ENCODE measurements around the gene USP7. TPM values are rescaled to one million over a fixed set of nuclear protein-coding genes. Genes with fewer than 3 reads are reported as not detected.
A peak's percentile ranks its signal among the peaks of the same experiment; 100 is the strongest.

The USP7 gene
- total RNA-seq, 2 donors from 2014 or later: 60.2 to 84.9 TPM

DNA sequence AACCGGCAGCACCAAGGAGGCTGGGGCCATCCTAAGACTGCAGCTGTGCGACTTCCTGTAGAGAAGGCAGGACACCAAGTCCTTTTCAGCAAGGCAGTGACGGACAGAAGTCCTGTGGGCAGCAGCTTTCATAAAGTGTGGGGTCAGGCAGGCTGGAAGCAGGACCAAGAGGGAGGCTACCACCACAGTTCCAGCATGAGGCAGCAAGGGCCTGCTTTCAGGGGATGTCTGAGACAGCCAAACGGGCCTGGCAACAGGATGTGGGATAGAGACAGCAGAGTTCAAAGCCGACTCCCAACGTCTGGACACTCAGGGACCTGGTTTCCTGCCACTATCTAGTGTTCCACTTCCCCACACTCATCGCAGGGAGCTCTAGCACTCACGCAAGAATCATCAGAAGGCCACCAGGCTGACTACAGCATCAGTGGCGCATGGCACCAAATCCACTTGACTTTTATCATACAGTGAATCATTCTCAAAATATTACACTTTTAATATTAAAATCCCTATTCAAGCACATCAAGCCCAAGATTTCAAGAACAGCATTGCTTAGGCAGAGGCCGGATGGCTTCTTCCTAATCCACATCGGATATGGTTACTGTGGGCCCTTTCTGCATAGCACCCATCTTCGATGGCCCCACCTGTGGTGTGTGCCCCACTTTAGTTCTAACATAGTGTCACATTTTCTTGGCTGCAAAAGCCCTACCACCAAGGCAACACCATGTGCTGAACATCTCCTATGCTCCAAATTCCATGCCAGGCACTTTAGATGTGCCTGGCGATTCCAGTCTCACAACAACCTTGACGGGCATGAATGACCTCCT, 5.2 kb downstream of the USP7 start:
- H3K4me1 ChIP-seq (replicated peaks): peaks cover 21% of the 10 kb centered on the region
- no peak for DNase-seq (ENCODE audit: low spot score)
- H3K27me3 ChIP-seq (replicated peaks; ENCODE audit: insufficient read depth): no peaks in the 10 kb centered on the region
- TF ChIP-seq POLR2A (IDR thresholded peaks at IDR 0.05): no peak
- TF ChIP-seq POLR2AphosphoS5 (IDR thresholded peaks at IDR 0.05): no peak
- TF ChIP-seq, protein P1, sequence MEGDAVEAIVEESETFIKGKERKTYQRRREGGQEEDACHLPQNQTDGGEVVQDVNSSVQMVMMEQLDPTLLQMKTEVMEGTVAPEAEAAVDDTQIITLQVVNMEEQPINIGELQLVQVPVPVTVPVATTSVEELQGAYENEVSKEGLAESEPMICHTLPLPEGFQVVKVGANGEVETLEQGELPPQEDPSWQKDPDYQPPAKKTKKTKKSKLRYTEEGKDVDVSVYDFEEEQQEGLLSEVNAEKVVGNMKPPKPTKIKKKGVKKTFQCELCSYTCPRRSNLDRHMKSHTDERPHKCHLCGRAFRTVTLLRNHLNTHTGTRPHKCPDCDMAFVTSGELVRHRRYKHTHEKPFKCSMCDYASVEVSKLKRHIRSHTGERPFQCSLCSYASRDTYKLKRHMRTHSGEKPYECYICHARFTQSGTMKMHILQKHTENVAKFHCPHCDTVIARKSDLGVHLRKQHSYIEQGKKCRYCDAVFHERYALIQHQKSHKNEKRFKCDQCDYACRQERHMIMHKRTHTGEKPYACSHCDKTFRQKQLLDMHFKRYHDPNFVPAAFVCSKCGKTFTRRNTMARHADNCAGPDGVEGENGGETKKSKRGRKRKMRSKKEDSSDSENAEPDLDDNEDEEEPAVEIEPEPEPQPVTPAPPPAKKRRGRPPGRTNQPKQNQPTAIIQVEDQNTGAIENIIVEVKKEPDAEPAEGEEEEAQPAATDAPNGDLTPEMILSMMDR (IDR thresholded peaks at IDR 0.05): no peak
- H3K4me3 ChIP-seq: no peak overlapping the region
- no peaks in the 10 kb centered on the region for H3K36me3 ChIP-seq
- intact Hi-C loops (cut with DNase I): loop anchor here (10.0 kb wide), 1 partner anchor 164 kb away; the partner anchor contains the start of genes PMM2 and TMEM186
- H3K9me3 ChIP-seq: no peaks in the 10 kb centered on the region
- H3K27ac ChIP-seq: peak overlapping the region in 1 of 2 donors; percentile 38
- WGBS: 61% methylated on average over 14 of the region's 14 CpGs

DNA sequence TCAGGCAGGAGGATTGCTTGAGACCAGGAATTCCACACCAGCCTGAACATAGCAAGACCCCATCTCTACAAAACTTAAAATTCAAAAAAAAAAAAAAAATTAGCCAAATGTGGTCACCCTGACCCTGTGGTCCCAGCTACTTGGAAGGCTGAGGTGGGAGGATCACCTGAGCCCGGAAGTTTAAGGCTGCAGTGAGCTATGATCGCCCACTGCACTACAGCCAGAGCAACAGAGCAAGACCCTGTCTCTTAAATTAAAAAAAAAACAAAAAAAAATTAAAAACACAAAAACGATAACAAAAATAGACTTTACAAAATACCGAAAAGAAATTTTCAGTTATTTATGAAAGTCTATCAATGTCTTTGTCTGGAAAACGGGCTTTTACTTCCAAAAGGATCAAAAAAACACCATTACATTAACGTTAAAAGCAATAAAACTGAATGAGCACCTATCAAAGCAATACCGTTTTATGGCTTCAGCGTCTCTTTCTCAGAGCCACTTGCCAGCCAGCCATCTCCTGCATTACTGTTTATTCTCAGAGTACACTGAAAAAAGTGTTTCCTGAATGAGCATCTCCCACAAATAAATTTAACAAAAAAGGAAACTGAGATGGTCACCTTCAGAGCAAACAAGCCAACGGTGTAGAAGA, 6.1 kb downstream of the USP7 start:
- TF ChIP-seq POLR2A (IDR thresholded peaks at IDR 0.05): no peak
- Histone ChIP-seq H3K36me3 (no peaks in the 10 kb centered on the region), H3K9me3 (no peaks in the 10 kb centered on the region), H3K4me1 (replicated peaks) (peaks cover 21% of the 10 kb centered on the region), H3K27ac (no peak overlapping the region), H3K4me3 (no peak overlapping the region), H3K27me3 (replicated peaks; ENCODE audit: insufficient read depth) (no peaks in the 10 kb centered on the region)
- intact Hi-C loops (cut with DNase I): loop anchor here (10.0 kb wide), 1 partner anchor 163 kb away; the partner anchor contains the start of genes PMM2 and TMEM186
- DNase-seq (ENCODE audit: low spot score): no peak
- WGBS: 31% methylated on average over 9 of the region's 9 CpGs

DNA sequence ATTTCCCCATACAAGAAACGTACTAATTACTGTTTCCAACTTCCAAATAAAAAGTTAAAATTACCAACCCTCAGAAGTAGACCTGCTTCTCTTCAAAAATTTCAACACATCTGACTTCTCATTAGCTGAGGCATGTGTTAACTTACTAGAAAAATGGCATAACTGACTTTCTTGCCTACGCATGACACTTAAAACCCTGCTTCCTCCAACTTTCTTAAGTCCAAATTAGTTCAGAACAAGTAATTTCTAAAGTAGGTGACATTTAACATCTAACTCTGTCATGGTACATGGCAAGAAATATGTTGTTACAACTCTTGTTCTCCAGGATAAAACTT, 6.7 kb downstream of the USP7 start:
- H3K36me3 ChIP-seq: no peaks in the 10 kb centered on the region
- no peaks in the 10 kb centered on the region for H3K9me3 ChIP-seq
- H3K27me3 ChIP-seq (replicated peaks; ENCODE audit: insufficient read depth): no peaks in the 10 kb centered on the region
- peaks cover 21% of the 10 kb centered on the region for H3K4me1 ChIP-seq (replicated peaks)
- TF ChIP-seq POLR2A (IDR thresholded peaks at IDR 0.05) (no peak), POLR2AphosphoS5 (IDR thresholded peaks at IDR 0.05) (no peak)
- TF ChIP-seq, protein P1 (IDR thresholded peaks at IDR 0.05): no peak
- intact Hi-C loops (cut with DNase I): loop anchor here (10.0 kb wide), 1 partner anchor 162 kb away; the partner anchor contains the start of genes PMM2 and TMEM186
- H3K4me3 ChIP-seq: no peak overlapping the region
- WGBS: 61% methylated on average over 2 of the region's 2 CpGs
- no peak overlapping the region for H3K27ac ChIP-seq
- no peak for DNase-seq (ENCODE audit: low spot score)

DNA sequence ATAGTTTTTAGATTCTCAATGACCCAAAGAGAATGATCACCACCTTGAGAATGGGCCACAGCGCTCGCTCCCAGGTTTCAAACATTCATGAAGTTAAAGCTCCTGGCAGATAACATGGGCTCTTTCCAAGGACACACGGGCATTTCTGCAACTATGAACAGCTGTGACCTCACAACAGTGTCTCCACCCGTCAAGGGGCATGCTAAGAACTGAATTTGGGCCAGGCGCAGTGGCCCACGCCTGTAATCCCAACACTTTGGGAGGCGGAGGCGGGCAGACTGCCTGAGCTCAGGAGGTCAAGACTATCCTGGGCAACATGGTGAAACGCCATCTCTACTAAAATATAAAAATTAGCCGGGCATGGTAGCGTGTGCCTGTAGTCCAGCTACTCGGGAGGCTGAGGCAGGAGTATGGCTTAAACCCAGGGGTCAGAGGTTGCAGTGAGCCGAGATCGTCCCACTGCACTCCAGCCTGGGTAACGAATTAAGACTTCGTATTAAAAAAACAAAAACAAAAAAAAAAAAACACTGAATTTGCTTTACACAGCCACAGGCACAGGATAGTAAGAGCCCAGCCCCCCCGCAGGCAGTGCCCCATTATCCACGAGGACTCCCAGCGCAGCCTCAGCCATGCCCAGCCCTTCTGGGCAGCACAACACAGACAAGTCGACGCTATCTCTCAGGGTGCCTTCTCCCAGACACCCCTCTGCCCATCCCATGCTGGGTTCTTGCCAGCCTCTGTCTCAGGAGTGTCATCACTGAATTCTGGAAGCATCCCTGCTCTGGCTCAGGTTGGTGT, 7.2 kb downstream of the USP7 start:
- Histone ChIP-seq H3K36me3 (no peaks in the 10 kb centered on the region), H3K4me3 (no peak overlapping the region), H3K27ac (no peak overlapping the region), H3K27me3 (replicated peaks; ENCODE audit: insufficient read depth) (no peaks in the 10 kb centered on the region), H3K4me1 (replicated peaks) (peaks cover 21% of the 10 kb centered on the region), H3K9me3 (no peaks in the 10 kb centered on the region)
- intact Hi-C loops (cut with DNase I): loop anchor here (10.0 kb wide), 1 partner anchor 162 kb away; the partner anchor contains the start of genes PMM2 and TMEM186
- 71% methylated on average over 21 of the region's 21 CpGs for WGBS
- DNase-seq (ENCODE audit: low spot score): no peak
- TF ChIP-seq POLR2A (IDR thresholded peaks at IDR 0.05) (no peak), POLR2AphosphoS5 (IDR thresholded peaks at IDR 0.05) (no peak)
- TF ChIP-seq, protein P1 (IDR thresholded peaks at IDR 0.05): no peak

DNA sequence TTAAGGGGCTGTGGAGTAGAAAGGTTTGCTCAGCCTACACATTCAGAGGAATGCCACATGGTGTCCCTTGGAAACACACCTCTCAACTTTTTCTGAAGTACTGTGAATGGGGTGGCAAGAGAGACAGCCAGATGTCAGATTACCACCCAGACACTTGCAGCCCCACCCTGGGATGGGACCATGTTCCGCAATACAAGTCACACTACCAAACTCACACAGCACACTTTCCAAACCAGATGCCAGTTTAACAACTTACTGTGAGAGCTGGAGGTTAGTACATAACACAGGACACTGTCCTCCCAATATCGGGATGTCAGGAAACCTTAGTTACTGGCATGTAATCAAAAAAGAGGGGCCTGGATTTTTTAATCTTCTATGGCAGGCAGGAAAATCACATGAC, 7.9 kb downstream of the USP7 start:
- intact Hi-C loops (cut with DNase I): loop anchor here (10.0 kb wide), 1 partner anchor 161 kb away; the partner anchor contains the start of genes PMM2 and TMEM186
- no peak for TF ChIP-seq POLR2AphosphoS5 (IDR thresholded peaks at IDR 0.05)
- TF ChIP-seq POLR2A (IDR thresholded peaks at IDR 0.05): no peak
- TF ChIP-seq, protein P1 (IDR thresholded peaks at IDR 0.05): no peak
- H3K27ac ChIP-seq: no peak overlapping the region
- H3K4me3 ChIP-seq: no peak overlapping the region
- H3K36me3 ChIP-seq: no peaks in the 10 kb centered on the region
- H3K27me3 ChIP-seq (replicated peaks; ENCODE audit: insufficient read depth): no peaks in the 10 kb centered on the region
- peaks cover 21% of the 10 kb centered on the region for H3K4me1 ChIP-seq (replicated peaks)
- WGBS: 38% methylated on average over 2 of the region's 2 CpGs
- no peak for DNase-seq (ENCODE audit: low spot score)
- H3K9me3 ChIP-seq: no peaks in the 10 kb centered on the region

All from prostate gland (tissue), 2 donors.